Measurements from ENCODE around the gene ARHGAP24. TPM values are rescaled to one million over a fixed set of nuclear protein-coding genes. Genes with fewer than 3 reads are reported as not detected.
A peak's percentile ranks its signal among the peaks of the same experiment; 100 is the strongest.

The ARHGAP24 gene
- total and polyA plus RNA-seq, 2 experiments from 2014 or later = 0.21 to 0.36 TPM

DNA sequence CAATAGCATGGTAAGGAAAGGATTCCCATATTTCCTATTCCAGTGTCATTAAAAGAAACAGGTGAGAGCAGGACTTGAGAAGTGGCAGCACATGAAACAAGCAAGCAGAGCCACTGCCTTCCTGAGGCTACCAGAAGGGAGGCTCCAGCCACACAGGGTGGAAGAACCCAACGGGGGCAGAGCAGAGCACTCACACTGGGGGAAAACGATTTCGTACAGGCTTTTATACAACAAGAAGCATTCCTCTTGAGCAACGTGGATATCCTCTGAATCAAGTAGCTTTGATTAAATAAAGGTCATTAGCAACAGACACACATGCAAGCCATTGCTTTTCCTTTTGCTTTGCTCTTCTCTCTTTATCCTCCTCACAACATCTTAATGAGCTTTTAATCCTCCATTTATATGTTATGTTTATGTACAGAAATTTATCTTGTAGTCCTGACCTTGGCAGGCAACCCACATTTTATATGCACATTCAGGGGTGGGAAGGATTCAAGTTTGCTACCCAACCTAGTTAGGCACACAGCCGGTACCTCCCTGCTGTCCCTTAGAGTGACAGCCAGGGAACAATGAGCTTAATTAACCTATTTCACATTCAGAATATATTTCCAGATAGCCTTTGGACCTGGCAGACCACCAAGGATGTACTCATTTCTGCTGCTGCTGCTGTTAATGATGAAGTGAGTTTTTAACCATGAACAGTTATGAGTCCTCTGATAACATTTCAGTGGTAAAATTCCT lies 202.1 kb downstream of the ARHGAP24 start (continued):
- TF ChIP-seq, protein P1, sequence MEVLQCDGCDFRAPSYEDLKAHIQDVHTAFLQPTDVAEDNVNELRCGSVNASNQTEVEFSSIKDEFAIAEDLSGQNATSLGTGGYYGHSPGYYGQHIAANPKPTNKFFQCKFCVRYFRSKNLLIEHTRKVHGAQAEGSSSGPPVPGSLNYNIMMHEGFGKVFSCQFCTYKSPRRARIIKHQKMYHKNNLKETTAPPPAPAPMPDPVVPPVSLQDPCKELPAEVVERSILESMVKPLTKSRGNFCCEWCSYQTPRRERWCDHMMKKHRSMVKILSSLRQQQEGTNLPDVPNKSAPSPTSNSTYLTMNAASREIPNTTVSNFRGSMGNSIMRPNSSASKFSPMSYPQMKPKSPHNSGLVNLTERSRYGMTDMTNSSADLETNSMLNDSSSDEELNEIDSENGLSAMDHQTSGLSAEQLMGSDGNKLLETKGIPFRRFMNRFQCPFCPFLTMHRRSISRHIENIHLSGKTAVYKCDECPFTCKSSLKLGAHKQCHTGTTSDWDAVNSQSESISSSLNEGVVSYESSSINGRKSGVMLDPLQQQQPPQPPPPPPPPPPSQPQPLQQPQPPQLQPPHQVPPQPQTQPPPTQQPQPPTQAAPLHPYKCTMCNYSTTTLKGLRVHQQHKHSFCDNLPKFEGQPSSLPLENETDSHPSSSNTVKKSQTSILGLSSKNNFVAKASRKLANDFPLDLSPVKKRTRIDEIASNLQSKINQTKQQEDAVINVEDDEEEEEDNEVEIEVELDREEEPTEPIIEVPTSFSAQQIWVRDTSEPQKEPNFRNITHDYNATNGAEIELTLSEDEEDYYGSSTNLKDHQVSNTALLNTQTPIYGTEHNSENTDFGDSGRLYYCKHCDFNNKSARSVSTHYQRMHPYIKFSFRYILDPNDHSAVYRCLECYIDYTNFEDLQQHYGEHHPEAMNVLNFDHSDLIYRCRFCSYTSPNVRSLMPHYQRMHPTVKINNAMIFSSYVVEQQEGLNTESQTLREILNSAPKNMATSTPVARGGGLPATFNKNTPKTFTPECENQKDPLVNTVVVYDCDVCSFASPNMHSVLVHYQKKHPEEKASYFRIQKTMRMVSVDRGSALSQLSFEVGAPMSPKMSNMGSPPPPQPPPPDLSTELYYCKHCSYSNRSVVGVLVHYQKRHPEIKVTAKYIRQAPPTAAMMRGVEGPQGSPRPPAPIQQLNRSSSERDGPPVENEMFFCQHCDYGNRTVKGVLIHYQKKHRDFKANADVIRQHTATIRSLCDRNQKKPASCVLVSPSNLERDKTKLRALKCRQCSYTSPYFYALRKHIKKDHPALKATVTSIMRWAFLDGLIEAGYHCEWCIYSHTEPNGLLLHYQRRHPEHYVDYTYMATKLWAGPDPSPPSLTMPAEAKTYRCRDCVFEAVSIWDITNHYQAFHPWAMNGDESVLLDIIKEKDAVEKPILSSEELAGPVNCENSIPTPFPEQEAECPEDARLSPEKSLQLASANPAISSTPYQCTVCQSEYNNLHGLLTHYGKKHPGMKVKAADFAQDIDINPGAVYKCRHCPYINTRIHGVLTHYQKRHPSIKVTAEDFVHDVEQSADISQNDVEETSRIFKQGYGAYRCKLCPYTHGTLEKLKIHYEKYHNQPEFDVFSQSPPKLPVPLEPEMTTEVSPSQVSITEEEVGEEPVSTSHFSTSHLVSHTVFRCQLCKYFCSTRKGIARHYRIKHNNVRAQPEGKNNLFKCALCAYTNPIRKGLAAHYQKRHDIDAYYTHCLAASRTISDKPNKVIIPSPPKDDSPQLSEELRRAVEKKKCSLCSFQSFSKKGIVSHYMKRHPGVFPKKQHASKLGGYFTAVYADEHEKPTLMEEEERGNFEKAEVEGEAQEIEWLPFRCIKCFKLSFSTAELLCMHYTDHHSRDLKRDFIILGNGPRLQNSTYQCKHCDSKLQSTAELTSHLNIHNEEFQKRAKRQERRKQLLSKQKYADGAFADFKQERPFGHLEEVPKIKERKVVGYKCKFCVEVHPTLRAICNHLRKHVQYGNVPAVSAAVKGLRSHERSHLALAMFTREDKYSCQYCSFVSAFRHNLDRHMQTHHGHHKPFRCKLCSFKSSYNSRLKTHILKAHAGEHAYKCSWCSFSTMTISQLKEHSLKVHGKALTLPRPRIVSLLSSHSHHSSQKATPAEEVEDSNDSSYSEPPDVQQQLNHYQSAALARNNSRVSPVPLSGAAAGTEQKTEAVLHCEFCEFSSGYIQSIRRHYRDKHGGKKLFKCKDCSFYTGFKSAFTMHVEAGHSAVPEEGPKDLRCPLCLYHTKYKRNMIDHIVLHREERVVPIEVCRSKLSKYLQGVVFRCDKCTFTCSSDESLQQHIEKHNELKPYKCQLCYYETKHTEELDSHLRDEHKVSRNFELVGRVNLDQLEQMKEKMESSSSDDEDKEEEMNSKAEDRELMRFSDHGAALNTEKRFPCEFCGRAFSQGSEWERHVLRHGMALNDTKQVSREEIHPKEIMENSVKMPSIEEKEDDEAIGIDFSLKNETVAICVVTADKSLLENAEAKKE (CRISPR knock-in tag; IDR thresholded peaks at IDR 0.05) = no peak
- TF ChIP-seq JUNB (IDR thresholded peaks at IDR 0.05; ENCODE audit: unreplicated experiment) (no peak), NANOG (IDR thresholded peaks at IDR 0.05; ENCODE audit: borderline replicate concordance) (no peak), STAT1 (IDR thresholded peaks at IDR 0.05; ENCODE audit: unreplicated experiment) (no peak)

DNA sequence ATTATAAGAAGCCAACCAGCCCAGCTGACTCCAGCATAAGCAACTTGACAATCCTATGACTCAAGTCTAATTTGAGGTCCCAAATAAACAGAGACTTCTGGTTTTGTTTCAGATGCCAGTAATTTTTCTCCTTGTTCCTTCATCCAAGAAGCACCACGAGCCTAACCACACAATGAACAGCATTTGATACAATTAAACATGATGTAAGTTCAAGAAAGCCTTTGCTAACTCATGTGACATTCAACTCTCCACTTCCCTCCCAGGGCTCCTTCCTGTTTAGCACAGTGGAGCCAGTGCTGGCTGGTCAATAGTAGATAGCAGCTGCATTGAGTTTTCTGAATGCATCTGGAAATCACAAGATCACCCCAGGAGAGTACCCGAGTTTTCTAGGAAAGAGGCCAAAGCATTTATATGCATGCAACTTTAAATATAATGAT lies 206.3 kb downstream of the ARHGAP24 start:
- Histone ChIP-seq H2AFZ (no peak overlapping the region), H3K4me2 (no peak overlapping the region), H3F3A (replicated peaks; ENCODE audit: low read depth) (no peaks in the 10 kb centered on the region), H3K9me2 (ENCODE audit: insufficient read depth) (no peaks in the 10 kb centered on the region), H3K27ac (ENCODE audit: low read depth) (no peak overlapping the region), H3K4me3 (no peak overlapping the region), H4K20me1 (replicated peaks; ENCODE audit: insufficient read depth) (no peaks in the 10 kb centered on the region), H3K27me3 (ENCODE audit: insufficient read depth) (no peaks in the 10 kb centered on the region), H3K79me2 (replicated peaks; ENCODE audit: insufficient read depth) (no peaks in the 10 kb centered on the region), H3K4me1 (ENCODE audit: insufficient read depth) (peaks cover 18% of the 10 kb centered on the region), H3K36me3 (ENCODE audit: insufficient read depth) (no peaks in the 10 kb centered on the region)
- DNase-seq (ENCODE audit: low spot score) = no peak
- no peaks in the 10 kb centered on the region for H3K9me3 Mint-ChIP-seq
- H3K4me3 Mint-ChIP-seq = no peak overlapping the region
- H3K4me1 Mint-ChIP-seq = peaks cover 20% of the 10 kb centered on the region
- H3K27ac Mint-ChIP-seq = peak overlapping the region; percentile 75; the same call in 1 of the 2 replicates
- ATAC-seq = no peak
- TF ChIP-seq, protein P2, sequence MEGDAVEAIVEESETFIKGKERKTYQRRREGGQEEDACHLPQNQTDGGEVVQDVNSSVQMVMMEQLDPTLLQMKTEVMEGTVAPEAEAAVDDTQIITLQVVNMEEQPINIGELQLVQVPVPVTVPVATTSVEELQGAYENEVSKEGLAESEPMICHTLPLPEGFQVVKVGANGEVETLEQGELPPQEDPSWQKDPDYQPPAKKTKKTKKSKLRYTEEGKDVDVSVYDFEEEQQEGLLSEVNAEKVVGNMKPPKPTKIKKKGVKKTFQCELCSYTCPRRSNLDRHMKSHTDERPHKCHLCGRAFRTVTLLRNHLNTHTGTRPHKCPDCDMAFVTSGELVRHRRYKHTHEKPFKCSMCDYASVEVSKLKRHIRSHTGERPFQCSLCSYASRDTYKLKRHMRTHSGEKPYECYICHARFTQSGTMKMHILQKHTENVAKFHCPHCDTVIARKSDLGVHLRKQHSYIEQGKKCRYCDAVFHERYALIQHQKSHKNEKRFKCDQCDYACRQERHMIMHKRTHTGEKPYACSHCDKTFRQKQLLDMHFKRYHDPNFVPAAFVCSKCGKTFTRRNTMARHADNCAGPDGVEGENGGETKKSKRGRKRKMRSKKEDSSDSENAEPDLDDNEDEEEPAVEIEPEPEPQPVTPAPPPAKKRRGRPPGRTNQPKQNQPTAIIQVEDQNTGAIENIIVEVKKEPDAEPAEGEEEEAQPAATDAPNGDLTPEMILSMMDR (conservative IDR thresholded peaks at IDR 0.05; ENCODE audit: low read depth in 2 of 2) = no peak
- TF ChIP-seq JUNB (IDR thresholded peaks at IDR 0.05; ENCODE audit: unreplicated experiment) (no peak), STAT1 (IDR thresholded peaks at IDR 0.05; ENCODE audit: unreplicated experiment) (no peak), ZNF331 (CRISPR knock-in tag; IDR thresholded peaks at IDR 0.05; ENCODE audit: low read depth) (no peak)
- H3K36me3 Mint-ChIP-seq (ENCODE audit: low read depth) = no peaks in the 10 kb centered on the region
- H3K27me3 Mint-ChIP-seq (ENCODE audit: insufficient read depth, low read depth, poor library complexity) = no peaks in the 10 kb centered on the region
